Fibroblast of skin of back (primary cell): ENCODE data around the gene TADA3.
"Not testable (repeated sequence)": the region's sequence is repeated elsewhere in the genome, so short reads cannot be mapped to it uniquely, and the experiment has no call there.

ENCODE experiments used
- DNase-seq: peaks from one replicate; pipeline ENCODE4 v3.0.0-alpha.2; 2013

Gene TADA3

DNA sequence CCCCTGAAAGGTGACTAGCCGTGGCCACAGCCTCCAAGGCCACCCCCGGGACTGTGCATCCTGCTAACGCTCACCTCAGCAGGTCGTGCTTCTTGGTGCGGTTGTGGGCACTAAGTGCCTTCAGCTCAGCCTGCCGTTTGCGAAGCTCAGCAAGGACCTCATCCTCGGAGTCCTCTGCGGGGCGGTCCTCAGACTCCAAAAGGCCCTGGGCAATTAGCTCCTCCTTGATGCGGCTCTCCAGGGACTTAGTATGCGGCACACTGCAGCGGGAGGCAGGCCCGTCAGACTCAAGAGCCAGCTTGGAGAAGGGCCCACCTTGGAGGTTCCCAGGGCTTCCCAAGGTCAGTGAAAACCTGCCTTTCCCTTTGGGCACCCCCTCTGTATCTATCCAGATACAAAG is 8.3 kb downstream of the TADA3 start:
- DNase-seq: no peak

DNA sequence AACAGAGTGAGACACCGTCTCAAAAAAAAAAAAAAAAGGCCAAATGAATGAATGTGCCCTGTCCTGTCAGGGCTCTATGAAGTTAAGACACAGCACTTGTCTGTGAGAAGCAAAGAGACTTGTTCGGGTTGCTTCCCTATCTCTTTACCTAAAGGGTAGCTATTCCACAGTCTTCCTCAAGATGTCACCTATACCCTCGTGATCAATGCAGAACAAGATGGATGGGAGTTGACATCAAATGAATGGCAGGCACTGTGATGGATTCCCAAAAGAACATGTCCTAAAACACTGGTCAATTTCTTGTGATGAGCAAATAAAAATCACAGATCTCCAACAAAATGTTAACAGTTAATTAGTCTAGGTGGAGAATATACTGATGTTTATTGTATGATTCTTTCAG is 9.5 kb downstream of the TADA3 start:
- DNase-seq: no peak

DNA sequence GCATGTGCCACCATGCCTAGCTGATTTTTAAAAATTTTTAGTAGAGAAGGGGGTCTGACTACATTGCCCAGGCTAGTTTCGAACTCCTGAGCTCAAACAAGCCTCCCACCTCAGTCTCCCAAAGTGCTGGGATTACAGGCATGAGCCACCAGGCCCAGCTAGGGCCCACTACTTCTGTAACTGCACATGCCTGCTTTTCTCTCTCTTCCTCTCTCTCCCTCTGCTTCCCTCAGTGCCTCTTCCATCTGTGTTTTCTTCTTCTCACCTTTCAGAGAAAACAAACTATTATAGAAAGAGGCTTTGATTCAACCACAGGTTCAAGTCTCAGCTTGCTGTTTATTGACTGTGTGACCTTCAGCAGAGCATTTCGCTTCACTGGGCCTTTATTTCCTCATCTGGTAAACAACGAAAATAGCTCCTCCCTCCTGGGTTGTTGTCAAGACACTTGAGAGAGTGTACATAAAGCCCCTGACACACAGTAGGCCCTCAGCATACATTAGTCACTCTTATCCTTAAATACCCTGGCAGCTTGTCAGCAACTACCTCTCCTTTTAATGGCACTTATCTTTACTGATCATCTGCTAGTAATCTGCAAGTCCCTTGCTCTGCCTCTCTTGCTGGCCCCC is 10.2 kb downstream of the TADA3 start:
- no peak for DNase-seq

DNA sequence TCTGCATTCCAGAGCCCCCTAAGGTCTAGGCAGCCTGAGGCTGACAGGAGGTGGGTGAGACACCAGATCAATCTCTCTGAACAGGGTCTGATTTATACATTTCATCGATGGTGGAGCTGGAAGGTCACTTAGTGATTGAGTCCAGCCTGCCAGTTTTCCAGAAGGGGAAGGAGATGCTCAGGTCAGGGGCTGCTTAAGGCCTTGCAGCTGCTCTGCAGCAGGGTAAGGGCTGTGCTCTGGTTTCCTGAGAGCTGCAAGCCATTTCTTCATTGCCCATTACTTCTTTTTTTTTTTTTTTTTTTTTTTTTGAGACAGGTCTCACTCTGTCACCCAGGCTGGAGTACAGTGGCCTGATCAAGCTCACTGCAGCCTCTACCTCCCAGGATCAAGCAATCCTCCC is 10.7 kb downstream of the TADA3 start:
- no peak for DNase-seq

- DNase-seq: no peak
Measured at GRCh38 chr3:9780910-9781309, 11.4 kb downstream of the TADA3 start.

DNA sequence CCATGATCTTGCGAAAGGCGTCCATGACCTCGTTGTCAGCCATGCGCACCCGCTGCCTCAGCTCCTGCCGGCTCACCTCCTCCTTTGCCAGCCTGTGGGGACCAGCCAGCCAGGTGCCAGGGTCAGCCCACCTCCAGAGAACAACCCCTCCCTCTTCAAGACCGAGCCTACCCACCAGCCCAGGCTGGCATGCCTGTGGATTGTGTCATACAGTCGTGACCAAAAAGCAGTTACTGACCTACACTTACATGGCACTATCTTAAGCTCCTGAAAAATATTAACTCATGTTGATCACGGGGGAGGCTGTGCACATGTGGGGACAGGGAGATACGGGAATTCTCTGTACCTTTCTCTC is 11.8 kb downstream of the TADA3 start:
- no peak for DNase-seq

DNA sequence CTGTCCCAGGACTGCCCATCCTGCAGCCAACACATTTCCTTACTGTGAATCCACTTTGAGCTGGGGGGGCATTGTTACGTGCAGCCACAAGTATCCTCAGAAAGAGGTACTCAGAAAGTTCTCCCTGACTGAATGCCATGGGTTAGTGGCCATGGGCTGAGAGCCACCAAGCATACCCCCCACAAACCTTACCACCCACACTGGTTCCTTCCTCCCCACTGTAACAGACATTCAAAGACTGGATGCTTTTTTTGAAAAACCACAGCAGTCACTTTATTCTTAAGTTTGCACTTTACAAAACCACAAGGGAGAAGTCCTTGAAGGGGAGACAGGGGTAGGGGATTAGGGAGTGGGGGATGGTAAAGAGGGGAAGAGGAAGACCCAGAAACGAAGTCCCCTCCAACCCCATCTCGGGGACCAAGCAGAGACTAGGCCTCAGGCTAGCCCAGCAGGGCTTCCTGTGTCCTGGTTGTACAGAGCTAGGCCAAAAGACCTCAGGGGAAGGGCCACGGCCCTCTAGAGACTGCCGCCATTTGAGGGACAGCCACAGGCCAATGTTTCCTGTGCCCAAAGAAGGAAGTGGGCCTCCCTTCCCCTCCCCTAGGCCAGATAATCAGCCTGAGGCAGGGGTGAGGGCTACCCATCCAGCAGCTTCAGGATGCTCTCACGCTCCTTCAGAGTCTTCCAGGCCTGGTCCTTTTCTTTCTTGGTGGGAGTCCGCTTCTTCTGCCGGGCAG is 12.4 kb downstream of the TADA3 start:
- no peak for DNase-seq

- DNase-seq: no peak
Measured at GRCh38 chr3:9779075-9779593, 13.1 kb downstream of the TADA3 start.

- no peak for DNase-seq
Measured at GRCh38 chr3:9778143-9779074, 13.9 kb downstream of the TADA3 start.

DNA sequence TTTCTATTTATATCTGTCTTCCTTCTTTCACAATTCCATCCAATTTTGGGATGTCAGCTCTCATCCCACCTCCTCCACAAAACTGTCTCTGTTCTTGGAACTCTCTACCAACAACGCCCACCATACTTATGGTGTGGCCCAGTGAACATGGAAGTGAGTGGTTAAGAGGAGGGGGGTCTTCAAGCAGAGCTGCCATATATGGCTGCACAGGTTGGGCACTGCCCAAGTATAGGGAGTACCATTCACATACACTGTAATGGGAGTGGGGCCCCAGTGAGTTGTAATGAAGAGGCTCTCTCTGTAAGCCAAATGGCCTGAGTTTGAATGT is 14.6 kb downstream of the TADA3 start:
- DNase-seq: no peak

DNA sequence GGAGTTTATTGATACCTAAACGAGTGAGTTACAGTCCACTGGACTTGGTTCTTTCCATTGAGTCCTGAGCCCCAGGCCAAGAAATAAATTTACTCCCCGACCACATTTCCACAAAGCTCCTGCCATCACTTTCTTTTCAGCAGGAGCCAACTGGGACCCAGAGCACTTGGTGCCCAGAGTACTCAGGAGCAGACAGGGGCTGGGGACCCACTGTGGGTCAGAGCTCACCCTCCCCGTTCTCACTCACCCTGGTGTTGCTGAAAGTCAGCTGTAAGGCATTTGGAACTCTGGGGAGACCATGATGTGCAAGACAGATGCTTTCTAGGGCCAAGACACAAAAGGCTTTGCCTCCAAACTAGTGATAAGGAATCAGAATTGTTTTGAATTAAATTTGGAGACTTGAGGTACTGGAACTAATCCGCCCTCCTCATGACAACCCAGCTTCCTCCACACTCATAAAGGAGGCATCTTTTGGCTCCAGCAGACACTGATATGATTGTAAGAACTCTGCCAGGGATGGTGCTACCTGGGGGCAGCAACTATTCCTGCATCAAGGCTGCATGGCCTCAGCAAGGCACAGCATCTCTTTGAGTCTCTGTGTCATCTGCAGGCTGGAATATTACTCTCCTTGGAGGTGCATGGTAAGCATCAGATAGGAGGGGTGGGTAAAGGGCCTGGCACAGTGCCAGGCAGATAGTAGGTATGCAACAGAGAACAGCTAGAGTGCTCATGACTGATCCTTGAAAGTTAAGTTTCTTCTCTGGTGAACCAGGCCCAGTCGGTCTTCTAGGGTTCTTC is 15.2 kb downstream of the TADA3 start:
- no peak for DNase-seq

- DNase-seq: not testable (repeated sequence)
Measured at GRCh38 chr3:9771007-9771406, 21.3 kb downstream of the TADA3 start.

GRCh38 chr3:9770276-9770812 is 21.9 kb downstream of the TADA3 start:
- DNase-seq: no peak

DNA sequence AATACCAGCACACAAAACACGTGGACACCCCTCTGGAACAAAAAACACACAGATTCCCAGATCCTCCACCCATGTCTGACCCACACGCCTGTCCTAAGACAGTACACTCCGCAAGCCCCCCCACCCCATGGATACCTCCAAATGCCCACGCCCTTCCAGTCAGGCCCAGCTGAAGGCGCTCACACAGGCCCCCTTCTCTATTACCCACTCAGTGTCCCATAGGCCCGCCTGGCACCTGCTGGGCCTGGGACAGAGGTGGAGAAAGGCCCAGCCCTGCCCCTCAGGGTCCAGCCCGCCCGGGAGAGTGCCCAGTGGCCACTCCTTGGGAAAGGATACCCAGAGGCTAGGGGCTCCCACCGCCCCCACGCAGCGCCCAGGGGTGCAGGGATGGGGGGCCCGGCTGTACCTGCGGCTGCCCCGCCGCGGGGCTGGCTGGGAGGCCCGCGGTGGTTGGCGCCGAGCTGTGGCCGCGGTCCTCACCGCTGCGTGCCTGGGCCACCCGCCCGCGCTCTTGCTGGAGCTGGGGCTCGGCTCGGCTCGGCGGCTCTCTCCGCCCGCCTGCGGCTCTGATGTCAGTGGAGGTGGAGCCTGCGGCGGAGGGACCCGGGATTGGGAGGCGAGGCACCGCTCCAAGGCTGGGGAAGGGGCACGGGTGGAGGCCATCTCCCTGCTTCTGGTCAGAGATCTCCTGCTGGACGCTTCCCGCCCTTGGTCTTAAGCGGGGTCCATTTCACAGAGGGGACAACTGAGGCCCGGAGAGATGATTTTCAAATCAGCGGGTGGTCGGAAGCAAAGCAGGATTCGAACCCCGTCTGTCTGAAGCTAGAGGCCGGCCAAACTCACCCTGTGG is 22.6 kb downstream of the TADA3 start, which contains the start of gene CAMK1:
TSS of gene CAMK1 (minus strand) at position 522 of the 850 bp plus-strand sequence. CDS start 2,198 bp downstream, outside the sequence.
- DNase-seq: peak; percentile 76

- DNase-seq: no peak
Measured at GRCh38 chr3:9769012-9769411, 23.3 kb downstream of the TADA3 start.

DNA sequence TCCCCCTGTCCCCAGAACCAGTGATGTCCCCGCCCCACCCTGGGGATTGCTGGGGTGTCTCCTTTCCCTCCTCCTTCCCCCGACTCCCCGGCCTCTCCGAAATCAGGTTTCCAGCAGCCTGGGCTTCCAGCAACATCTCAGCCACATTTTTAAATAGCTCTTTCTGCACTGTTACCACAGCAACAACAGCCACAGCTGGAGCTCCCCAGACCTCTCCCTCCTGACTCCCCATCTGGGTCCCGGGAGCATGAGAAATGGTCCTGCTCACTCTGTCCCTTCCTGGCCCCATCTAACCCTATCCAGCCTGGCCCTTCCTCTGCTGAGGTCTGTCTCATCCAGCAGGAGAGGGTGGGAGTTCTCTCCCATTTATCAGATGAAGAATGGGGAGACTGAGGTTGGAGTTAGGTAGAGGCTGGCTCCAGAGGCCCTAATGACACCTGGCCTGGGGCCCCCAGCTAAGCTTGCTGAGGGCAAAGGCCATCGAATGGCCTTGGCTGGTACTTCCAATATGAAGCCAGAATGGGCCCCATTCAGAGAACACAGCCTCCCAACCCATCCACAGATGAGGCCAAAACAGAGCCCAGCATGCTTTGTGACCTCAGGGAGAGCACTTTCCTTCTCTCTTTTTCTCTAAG is 24.0 kb downstream of the TADA3 start:
- DNase-seq: no peak

- DNase-seq: no peak
Measured at GRCh38 chr3:9767418-9767817, 24.9 kb downstream of the TADA3 start.

- DNase-seq: no peak
Measured at GRCh38 chr3:9765865-9766264, 26.4 kb downstream of the TADA3 start.

GRCh38 chr3:9762871-9763270 is 29.4 kb downstream of the TADA3 start:
- DNase-seq: no peak

DNA sequence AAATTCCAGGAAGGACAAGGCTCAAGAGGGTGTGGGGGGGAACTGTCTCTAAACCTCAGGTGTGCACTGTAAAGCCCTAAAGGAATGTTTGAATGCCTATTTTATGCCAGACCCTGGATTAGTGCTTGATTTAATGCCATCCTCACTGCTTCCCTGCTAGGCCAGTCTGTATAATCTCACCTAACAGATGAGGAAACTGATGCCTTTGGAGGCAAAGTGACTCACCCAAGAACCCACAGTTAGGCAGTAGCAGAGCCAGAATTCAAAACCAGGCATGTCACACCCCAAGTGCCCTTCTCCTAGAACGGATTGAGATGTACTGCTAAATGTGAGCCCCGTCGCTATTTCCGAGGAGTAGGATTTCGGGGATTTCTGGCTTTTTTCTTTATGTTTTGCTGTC is 30.4 kb downstream of the TADA3 start:
- no peak for DNase-seq
